NCI-H146 treated with DMSO at 0.1 percent for 48 hours (cell line): ENCODE results near the gene C21orf58.
A peak's percentile ranks its signal among the peaks of the same experiment; 100 is the strongest.

ENCODE experiments used
- DNase-seq: peaks from one replicate; lab custom pipeline; 2025; ENCODE audit not compliant: unreplicated experiment; lab: John Stamatoyannopoulos, UW

Gene C21orf58

DNA sequence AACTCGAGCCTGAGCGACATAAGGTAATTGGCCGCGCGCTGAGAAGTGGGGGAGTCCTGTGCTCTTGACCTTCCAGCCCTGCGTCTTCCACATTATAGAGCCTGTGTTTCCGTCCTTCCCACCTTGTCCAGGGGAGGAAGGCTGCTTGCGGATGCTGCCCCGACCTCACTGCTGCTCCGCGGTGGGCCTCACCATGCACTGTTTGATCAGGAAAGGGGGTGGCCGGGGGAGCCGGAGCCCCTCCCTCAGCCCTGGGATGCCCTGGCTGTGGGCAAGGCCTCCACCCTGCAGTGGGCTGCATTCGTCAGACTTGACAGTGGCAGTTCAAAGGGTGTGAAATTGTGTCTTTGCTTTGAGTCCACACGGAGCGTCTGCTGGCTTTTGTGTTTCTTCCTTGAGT is 30.4 kb upstream of the C21orf58 start:
- no peak for DNase-seq

DNA sequence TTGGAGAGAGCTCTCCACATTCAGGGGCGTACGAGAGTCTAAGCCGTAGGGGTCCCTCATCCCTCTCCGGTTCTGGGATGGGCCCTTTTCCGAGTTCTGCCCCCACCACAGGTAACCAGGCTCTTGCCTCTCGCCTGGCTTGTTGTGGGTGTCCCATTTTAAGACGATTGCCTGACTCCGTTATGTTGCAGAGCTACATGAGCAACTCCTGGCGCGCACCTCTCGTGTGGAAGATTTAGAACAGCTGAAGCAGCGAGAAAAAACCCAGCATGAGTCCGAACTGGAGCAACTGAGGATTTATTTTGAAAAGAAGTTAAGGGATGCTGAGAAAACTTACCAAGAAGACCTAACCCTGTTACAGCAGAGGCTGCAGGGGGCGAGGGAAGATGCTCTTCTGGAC is 29.2 kb upstream of the C21orf58 start:
- DNase-seq = no peak

DNA sequence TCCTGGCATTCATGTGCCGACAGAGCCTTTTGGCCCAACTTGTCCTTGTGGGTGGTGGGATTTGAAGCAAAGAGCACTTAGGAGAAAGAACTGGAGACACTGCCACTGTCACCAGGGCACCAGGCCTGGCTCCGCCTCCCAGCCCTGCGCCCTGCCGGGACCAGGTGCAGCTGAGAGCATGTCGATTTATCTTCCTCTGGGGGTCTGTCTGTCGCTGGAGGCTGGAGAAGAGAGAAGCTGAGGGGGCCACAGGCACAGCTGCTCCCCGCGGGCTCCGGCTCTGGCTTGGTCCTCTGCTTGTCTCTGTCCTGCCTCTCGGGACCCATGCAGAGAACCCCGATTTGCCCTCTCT is 28.5 kb upstream of the C21orf58 start:
- no peak for DNase-seq

DNA sequence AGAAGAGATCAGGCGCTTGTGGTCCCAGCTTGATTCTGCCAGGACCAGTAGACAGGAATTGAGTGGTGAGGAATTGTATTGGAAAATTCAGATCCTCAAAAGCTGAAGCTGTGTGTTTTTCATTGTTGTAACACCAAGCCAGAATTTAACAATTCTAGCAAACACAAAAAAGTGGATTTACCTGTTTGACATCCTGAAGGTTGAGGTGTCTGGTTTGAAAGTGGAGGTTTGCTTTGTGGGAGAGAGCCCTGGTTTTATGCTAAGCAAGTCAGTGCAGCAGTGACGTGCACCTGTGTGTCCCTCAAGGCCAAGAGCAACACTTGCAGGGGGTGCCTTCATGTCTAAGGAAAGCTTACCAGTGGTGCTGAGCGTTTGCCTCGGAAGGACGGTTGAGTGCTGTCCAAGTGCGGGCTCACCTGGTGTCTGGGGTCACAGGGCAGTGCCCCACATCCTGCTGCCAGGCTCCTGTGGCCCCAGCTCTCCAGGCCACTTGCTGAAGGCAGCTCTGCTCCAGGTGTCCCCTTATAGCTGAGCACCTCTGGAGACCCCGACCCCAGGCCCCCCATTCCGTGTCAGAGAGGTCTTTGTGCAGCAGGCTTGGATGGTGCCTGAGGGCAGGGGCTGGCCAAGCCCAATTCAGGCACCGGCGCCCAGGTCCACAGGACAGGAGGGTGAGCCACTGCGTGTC is 27.9 kb upstream of the C21orf58 start:
- no peak for DNase-seq

DNA sequence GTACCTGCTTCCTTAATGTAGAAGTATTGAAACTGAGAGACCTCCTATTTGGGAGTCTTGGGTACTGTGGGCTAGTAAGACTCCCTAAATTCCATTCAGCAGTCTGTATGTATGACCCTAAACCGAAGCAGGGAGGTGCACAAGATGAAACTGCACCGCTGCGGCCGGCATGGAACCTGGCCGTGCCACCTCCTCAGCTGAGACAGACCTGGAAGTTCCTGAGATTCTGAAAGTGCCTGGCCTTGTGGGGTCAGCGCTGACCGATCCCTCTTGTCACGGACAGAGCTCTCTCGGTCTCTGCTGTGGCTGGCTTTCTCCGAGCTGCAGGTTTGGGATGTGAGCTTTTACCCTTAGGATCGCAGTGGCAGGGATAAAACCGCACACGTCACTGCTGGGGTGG is 27.3 kb upstream of the C21orf58 start:
- DNase-seq = no peak

DNA sequence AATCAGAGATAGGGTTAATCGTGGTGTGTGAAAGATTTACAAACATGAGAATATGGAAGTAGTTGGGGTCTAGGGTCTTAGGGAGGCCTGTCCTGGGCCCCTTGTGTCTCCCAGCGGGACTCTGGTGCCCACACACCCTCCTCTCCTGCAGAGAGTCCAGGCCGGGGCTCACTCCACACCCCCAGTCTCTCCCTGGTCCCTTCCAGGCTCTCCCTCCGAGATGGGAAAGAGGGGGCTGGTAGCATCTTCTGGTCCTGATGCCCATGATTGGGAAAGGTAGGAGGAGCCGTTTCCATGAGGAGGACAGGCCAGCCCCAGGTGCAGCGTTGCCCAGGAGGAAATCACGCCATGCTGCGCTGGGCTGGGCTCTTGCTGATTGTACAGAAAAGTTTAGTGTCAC is 26.9 kb upstream of the C21orf58 start:
- no peak for DNase-seq

DNA sequence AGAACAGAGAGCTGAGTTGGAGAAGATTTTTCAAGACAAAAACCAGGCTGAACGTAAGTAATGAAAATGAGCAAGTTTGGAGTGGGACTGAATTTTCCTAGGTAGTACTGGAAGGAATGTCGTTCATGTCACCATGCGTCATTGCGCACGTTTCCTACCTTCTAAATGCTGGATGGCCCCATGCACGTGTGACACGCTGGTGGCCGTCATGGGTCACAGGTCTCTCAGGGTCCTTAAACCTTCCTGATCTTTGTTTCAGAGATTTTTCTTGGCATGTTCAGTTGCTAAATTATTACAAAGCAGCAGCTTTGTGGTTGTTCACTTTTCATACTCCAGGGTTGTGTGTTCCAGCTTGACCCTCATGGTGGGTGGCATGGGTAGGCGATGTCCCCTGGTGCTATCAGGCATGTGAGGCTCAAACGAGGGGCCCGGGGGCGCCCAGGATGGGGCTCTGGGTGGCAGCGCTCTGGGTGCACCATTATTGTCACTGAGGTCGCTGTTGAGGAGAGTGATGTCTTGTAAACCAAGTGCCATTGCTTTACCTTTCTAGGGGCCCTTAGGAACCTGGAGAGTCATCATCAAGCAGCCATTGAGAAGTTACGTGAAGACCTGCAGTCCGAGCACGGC is 25.6 kb upstream of the C21orf58 start:
- DNase-seq = no peak

DNA sequence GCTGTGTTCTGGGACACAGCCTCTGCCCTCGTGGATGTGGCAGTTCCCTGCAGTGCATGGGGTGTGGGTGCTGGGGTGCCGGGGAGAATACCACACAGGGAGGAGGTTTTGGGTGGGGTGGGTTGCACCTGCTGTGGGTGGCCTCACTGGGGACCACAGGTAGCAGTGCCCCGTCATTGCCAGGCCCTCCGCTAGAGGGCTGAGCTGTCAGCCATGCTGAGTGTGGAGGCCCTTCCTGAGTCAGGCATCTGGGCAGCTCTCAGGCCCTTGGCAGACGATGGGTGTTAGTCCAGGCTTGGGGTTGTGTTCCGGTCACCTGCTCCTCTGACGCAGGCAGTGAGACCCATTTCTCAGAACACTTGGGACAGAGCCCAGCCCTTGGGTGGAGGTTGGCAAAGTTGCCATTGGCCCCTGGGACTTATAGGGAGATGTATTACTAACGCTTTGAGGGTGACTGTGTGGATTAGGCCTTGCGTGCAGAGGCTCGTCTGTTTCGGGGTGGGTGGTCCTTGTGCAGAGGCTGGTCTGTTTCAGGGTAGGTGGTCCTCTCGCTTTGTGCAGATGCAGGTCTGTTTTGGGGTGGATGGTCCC is 24.2 kb upstream of the C21orf58 start:
- DNase-seq = no peak

DNA sequence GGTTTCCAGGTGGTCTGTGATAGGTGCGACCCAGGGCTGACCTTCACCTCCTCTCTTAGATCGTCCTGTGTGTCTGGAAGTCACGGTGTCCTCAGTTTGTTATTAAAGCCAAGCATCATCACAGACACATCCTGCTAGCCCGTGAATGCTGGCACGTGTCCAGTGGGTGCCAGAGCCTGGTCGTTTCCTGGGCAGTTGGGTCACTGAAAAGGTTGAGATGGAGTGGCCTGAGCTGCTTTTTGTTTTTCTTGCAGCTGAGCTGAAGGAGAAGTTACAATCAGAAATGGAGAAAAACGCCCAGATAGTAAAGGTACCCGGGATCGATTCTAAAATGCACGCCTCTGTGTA is 23.5 kb upstream of the C21orf58 start:
- DNase-seq = no peak

GRCh38 chr21:46346296-46347202 is 22.9 kb upstream of the C21orf58 start:
- DNase-seq = no peak

- no peak for DNase-seq
Measured at GRCh38 chr21:46345861-46346260, 22.2 kb upstream of the C21orf58 start.

DNA sequence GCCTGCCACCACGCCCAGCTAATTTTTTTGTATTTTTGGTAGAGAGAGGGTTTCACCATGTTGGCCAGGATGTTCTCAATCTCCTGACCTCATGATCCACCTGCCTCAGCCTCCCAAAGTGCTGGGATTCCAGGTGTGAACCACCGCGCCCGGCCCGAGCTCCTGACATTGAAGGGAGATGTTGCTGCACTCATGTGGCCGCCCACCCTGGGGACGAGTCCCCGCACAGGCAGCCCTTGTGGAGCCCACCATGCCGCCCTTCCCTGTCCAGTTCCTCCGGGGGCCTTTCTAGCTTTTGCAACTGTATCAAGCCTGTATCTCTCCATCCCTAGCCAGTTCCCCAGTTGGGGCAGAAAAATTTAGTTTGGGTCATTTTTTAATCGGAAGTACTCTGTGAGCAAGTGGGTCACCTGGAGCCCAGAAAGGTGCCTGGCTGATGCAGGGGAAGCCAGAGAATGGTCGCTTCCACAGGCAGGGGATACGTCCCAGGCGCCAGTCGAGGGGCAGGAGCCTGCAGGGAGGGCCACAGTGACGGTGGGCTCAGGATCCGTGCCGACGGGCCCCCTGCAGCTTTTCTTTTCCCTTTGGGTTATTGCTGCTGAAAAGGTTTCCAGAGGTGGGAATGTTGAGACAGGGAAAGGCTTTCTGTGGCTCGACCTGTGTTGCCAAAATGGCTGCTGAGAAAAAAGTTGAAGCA is 20.7 kb upstream of the C21orf58 start:
- DNase-seq = no peak

- DNase-seq = no peak
Measured at GRCh38 chr21:46340998-46341397, 17.3 kb upstream of the C21orf58 start.

DNA sequence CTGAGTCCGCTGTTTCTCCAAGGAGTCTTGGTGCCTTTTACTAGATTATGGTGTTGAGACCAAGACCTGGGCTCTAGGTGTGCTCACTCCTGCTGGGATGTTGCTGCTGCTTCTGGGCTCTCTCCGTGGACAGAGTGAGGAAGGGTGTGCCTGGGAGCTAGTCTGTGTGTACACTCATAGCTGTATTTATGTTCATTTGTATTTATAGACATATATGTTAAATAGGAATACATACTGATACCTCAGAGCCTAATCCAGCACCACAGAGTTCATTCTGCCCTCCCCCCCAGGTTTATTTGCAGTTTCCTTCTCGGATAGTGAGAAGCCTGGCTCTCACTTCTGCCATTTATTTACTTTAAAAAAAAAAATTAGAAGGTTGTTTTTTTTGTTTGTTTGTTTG is 12.9 kb upstream of the C21orf58 start:
- DNase-seq = no peak

DNA sequence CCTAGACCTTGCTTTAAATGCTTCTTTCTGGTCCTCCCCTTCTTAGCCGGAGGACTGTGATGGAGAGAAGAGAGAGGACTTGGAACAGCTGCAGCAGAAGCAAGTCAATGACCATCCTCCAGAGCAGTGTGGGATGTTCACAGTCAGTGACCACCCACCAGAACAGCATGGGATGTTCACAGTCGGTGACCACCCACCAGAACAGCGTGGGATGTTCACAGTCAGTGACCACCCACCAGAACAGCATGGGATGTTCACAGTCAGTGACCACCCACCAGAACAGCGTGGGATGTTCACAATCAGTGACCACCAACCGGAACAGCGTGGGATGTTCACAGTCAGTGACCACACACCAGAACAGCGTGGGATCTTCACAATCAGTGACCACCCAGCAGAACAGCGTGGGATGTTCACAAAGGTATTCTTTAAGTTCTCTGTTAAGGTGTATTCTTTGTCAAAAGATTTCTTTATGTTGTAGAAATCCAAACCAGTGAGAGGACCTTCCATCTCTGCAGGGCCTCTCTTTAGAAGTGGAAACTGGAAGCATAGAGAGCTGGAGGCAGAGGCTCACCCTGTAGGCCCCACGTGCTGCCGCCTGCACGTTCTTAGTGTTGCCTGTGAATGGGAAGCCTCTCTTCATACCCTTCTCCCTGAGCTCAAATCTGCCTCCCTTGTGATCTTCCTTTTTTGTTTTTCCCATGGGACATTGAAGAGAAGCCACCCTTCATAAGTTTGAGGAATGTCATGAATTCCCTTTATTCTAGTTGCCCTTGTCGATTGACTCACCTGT is 10.9 kb upstream of the C21orf58 start:
- DNase-seq = no peak

DNA sequence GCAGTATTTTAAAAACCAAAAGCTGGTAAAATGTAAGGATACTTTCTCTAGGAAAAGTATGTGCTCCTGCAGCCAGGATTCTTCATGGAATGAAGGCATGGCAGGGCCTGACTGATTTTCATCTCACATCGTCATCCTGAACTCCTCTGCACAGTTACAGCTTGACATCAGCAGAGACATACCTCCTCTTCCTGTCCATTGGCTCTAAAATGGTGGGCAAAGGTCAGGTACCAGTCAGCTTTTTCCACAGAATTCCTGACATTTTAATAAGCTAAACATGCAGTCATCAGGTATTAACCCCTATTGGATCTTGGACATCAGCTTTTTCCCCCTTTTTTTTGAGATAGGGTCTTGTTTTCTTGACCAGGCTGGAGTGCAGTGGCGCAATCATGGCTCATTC is 6.1 kb upstream of the C21orf58 start:
- DNase-seq = no peak

GRCh38 chr21:46328151-46328550 is 4.5 kb upstream of the C21orf58 start:
- DNase-seq = no peak

DNA sequence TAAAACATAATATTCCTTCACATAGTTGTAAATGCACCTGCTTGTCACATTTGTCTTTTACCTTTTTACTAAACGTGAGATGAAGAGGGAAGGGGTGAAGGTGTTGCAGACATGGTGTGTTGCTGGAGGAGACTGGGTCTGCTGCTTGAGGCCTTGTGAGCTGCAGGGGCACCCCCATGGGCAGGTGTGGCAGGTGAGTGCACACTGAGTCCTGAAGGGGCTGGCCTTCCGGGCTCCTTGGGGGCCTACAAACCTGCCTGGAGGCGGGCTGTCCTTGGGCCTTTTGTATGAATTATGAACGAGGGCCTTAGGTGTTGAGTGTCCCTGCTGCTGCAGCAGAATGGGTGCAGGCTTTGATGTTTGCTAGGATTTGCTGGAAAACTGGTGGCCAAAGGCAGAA is 4.0 kb upstream of the C21orf58 start:
- DNase-seq = no peak

DNA sequence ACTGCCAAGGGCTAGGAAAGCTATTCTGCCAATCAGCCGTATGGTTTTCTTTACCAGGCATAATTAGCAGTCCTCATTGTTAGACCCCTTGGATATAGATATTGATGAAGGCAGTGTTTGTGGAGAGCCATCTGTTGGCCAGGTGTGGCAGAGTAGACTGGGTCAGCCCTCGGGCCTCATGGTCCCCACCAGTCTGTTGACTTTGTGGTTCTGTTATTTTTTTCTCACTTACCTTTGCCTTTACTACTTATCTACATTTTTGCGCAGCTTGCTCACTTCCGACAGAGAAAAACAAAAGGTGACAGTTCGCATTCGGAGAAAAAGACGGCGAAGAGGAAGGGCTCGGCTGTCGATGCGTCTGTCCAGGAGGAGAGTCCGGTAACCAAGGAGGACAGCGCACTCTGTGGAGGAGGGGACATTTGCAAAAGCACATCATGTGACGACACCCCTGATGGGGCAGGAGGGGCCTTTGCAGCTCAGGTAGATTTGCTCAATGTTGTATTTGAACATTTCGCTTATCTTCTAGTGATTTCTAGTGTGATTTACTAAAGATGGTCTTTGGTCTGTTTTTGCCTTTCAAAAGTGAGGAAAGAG is 2.5 kb upstream of the C21orf58 start:
- peak; percentile 58 for DNase-seq
